Calu3 (cell line): ENCODE data around the gene AQP5. TPM values are rescaled to one million over a fixed set of nuclear protein-coding genes. Genes with fewer than 3 reads are reported as not detected.

ENCODE experiments used
- BruUV-seq: library from RNA; stranded (reverse); fragments of 400-500 nt; replicated peaks from 2 replicates; lab custom pipeline; 2021; lab: Mats Ljungman, UMichigan
- CTCF ChIA-PET: fragments of 300-600 bp; sonication (Branson Sonifier 250); formaldehyde crosslinking; loops from one replicate; lab custom pipeline; 2022; ENCODE audit warnings: antibody characterized with exemption; lab: Charles Lee
- DNase-seq: peaks from one replicate; pipeline ENCODE4 v3.0.0; 2022
- H3K27ac Mint-ChIP-seq: one replicate; pipeline ENCODE4 v1.8.0; 2022; ENCODE audit warnings: mixed read lengths; ENCODE audit not compliant: unreplicated experiment
- H3K27me3 Mint-ChIP-seq: one replicate; pipeline ENCODE4 v1.8.0; 2022; ENCODE audit warnings: mixed read lengths; ENCODE audit not compliant: unreplicated experiment
- H3K36me3 Mint-ChIP-seq: one replicate; pipeline ENCODE4 v1.8.0; 2022; ENCODE audit warnings: mild to moderate bottlenecking, moderate library complexity, mixed read lengths; ENCODE audit not compliant: insufficient read depth, unreplicated experiment
- H3K4me1 Mint-ChIP-seq: one replicate; pipeline ENCODE4 v1.8.0; 2022; ENCODE audit warnings: mild to moderate bottlenecking, low read depth, mixed read lengths; ENCODE audit not compliant: unreplicated experiment
- H3K4me3 Mint-ChIP-seq: one replicate; pipeline ENCODE4 v1.8.0; 2022; ENCODE audit warnings: mild to moderate bottlenecking, low read depth, moderate library complexity, mixed read lengths; ENCODE audit not compliant: unreplicated experiment
- H3K9me3 Mint-ChIP-seq: one replicate; pipeline ENCODE4 v1.8.0; 2022; ENCODE audit warnings: low read depth, mixed read lengths; ENCODE audit not compliant: unreplicated experiment
- CTCF ChIP-seq: fragments of 200-600 bp; IDR thresholded peaks from one replicate; pipeline ENCODE4 v1.8.0; 2022; ENCODE audit warnings: antibody characterized with exemption; ENCODE audit not compliant: unreplicated experiment
- intact Hi-C: fragments of 100-400 bp; cut with micrococcal nuclease; formaldehyde crosslinking; loops from one replicate; pipeline ENCODE4 v1.10.0; 2022; ENCODE audit not compliant: unreplicated experiment
- total RNA-seq: library from RNA; stranded (reverse); gene quantifications from 2 replicates; pipeline ENCODE4 v1.2.3, GENCODE V29; 2022

Gene AQP5
- total RNA-seq, 1 experiment from 2014 or later = 51.9 TPM

GRCh38 chr12:49964849-49965624 lies 3.4 kb downstream of the AQP5 start:
- peaks cover 28% of the 10 kb centered on the region for H3K36me3 Mint-ChIP-seq
- CTCF ChIA-PET = interaction anchor here (0.5 to 0.6 kb wide), 2 partner anchors 35 to 105 kb away, joined by 3 to 4 read pairs; no protein-coding TSS in a partner anchor

DNA sequence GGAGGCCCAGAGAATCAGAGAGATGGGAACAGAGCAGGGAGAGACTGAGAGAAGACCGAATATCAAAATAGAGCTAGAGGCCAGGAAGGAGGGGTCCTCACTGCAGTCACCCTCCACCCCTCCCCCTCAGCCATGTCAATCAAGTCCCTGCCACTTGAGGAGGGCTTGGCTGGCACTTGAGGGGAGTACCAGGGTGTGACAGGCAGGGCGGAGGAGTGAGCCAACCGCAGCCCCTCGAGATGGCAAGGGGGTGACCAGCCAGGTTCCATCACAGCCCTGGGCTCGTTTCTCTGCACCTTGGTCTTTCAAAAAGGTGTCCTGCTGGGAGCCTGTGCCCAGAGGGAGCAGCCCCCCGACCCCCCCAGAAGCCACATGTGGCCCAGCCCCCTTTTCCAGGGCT lies 4.2 kb downstream of the AQP5 start:
- peaks cover 31% of the 10 kb centered on the region for H3K4me1 Mint-ChIP-seq
- no peak for TF ChIP-seq CTCF
- no peaks in the 10 kb centered on the region for H3K9me3 Mint-ChIP-seq
- H3K27ac Mint-ChIP-seq = no peak overlapping the region
- BruUV-seq = no TSS peak
- CTCF ChIA-PET = interaction anchor here (0.5 to 2.2 kb wide), 3 partner anchors 21 to 105 kb away, joined by 3 to 15 read pairs (median 4); no protein-coding TSS in a partner anchor
- no peak overlapping the region for H3K4me3 Mint-ChIP-seq
- peaks cover 20% of the 10 kb centered on the region for H3K36me3 Mint-ChIP-seq
- no peak for DNase-seq
- intact Hi-C loops = loop anchor here (2.0 to 5.0 kb wide), 2 partner anchors 91 to 105 kb away; partner anchors contain the start of gene ASIC1
- H3K27me3 Mint-ChIP-seq = peaks cover 3% of the 10 kb centered on the region

More at GRCh38 chr12:49964849-49965624, 3.4 kb downstream of the AQP5 start:
- Mint-ChIP-seq H3K27ac (no peak overlapping the region), H3K4me1 (peaks cover 39% of the 10 kb centered on the region), H3K27me3 (peaks cover 11% of the 10 kb centered on the region), H3K9me3 (no peaks in the 10 kb centered on the region), H3K4me3 (peak overlapping the region; percentile 68)
- TF ChIP-seq CTCF = no peak
- intact Hi-C loops = loop anchor here (5.0 kb wide), 1 partner anchor 92 kb away; the partner anchor contains the start of gene ASIC1
- no peak for DNase-seq
- BruUV-seq = no TSS peak

- Mint-ChIP-seq H3K4me3 (peak overlapping the region; percentile 41), H3K27ac (peak overlapping the region; percentile 68), H3K4me1 (peaks cover 29% of the 10 kb centered on the region), H3K36me3 (peaks cover 18% of the 10 kb centered on the region), H3K9me3 (no peaks in the 10 kb centered on the region), H3K27me3 (no peaks in the 10 kb centered on the region)
- no peak for TF ChIP-seq CTCF
- no peak for DNase-seq
- BruUV-seq = no TSS peak
- CTCF ChIA-PET = interaction anchor here (0.5 to 2.3 kb wide), 11 partner anchors 13 to 195 kb away, joined by 3 to 25 read pairs (median 4); no protein-coding TSS in a partner anchor
- intact Hi-C loops = loop anchor here (2.0 to 5.0 kb wide), 2 partner anchors 91 to 104 kb away; partner anchors contain the start of gene ASIC1
Observed at GRCh38 chr12:49966511-49967041, 4.9 kb downstream of the AQP5 start.

DNA sequence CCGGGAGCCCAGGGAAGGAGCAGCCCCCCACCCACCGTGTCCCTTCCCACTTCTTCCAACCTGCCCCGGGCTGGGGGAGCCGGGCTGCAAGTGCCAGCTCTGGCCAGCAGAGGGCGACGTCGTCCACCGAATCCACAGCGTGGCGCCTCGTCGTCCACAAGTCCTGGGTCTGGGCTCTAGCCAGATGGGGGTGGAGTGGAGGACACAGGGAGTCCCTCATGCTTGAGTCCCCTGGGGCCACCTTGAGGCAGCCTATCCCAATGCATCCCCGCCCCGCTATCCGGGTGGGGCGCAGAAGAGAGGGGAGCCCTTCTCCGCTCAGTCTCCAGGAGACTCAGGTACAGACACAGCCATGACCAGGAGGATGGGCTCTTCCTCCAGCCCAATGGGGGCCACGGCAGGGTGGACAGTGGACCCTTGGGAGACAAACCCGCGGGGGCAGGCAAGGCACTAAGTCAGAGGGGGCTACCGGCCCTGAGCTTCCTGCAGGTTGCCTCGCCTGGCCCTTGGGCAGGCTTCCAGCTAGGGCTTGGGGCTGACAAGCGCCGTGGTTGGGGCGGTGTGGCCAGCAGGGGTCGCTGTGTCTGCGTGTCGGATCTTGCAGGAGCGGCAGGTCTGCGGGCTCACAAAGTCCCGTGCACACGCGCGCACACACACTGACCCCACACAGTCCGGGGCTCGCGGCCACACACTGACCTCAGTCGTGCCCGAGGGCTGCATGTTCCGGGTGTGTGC lies 5.5 kb downstream of the AQP5 start:
- intact Hi-C loops = loop anchor here (2.0 to 5.0 kb wide), 2 partner anchors 90 to 104 kb away; partner anchors contain the start of gene ASIC1
- Mint-ChIP-seq H3K27me3 (no peaks in the 10 kb centered on the region), H3K9me3 (no peaks in the 10 kb centered on the region), H3K4me1 (peaks cover 27% of the 10 kb centered on the region), H3K4me3 (peak overlapping the region; percentile 41), H3K27ac (peak overlapping the region; percentile 68), H3K36me3 (peaks cover 14% of the 10 kb centered on the region)
- CTCF ChIA-PET = interaction anchor here (0.5 to 2.3 kb wide), 14 partner anchors 13 to 196 kb away, joined by 3 to 25 read pairs (median 4); no protein-coding TSS in a partner anchor
- no TSS peak for BruUV-seq
- TF ChIP-seq CTCF = peak; percentile 77
- peak; percentile 86 for DNase-seq
